Measurements from ENCODE around the gene RALBP1.
"Not testable (repeated sequence)": the region's sequence is repeated elsewhere in the genome, so short reads cannot be mapped to it uniquely, and the experiment has no call there.

Gene RALBP1

GRCh38 chr18:9474983-9475642 is at the start of gene RALBP1:
RALBP1 (plus strand) TSS chr18:9475513; CDS start chr18:9513046, 37,533 bp downstream.
- peak; percentile 100 for DNase-seq (ENCODE audit: extremely low read depth, insufficient read length)
- Histone ChIP-seq H3K36me3 (ENCODE audit: control insufficient read depth, insufficient read depth, low read length) (peaks cover 1% of the 10 kb centered on the region; the same call in 1 of the 2 replicates), H3K4me3 (replicated peaks; ENCODE audit: low read depth, low read length) (peak within 1 kb of the TSS; percentile 92), H3K27me3 (replicated peaks; ENCODE audit: control insufficient read depth, insufficient read depth, low read length) (no peaks in the 10 kb centered on the region)
- peak; percentile 43 for TF ChIP-seq CTCF (IDR thresholded peaks at IDR 0.05; ENCODE audit: insufficient read depth, low read length, poor library complexity, severe bottlenecking)

GRCh38 chr18:9426753-9427152 is 48.6 kb upstream of the RALBP1 start:
- no peaks in the 10 kb centered on the region for H3K36me3 ChIP-seq (ENCODE audit: control insufficient read depth, insufficient read depth, low read length)
- H3K4me3 ChIP-seq (replicated peaks; ENCODE audit: low read depth, low read length): no peak overlapping the region
- DNase-seq (ENCODE audit: extremely low read depth, insufficient read length): no peak
- no peak for TF ChIP-seq CTCF (IDR thresholded peaks at IDR 0.05; ENCODE audit: insufficient read depth, low read length, poor library complexity, severe bottlenecking)
- H3K27me3 ChIP-seq (replicated peaks; ENCODE audit: control insufficient read depth, insufficient read depth, low read length): no peaks in the 10 kb centered on the region

GRCh38 chr18:9428301-9428706 is 47.0 kb upstream of the RALBP1 start:
- no peak for DNase-seq (ENCODE audit: extremely low read depth, insufficient read length)
- Histone ChIP-seq H3K27me3 (replicated peaks; ENCODE audit: control insufficient read depth, insufficient read depth, low read length) (no peaks in the 10 kb centered on the region), H3K36me3 (ENCODE audit: control insufficient read depth, insufficient read depth, low read length) (no peaks in the 10 kb centered on the region), H3K4me3 (replicated peaks; ENCODE audit: low read depth, low read length) (no peak overlapping the region)
- TF ChIP-seq CTCF (IDR thresholded peaks at IDR 0.05; ENCODE audit: insufficient read depth, low read length, poor library complexity, severe bottlenecking): no peak

- Histone ChIP-seq H3K27me3 (replicated peaks; ENCODE audit: control insufficient read depth, insufficient read depth, low read length) (no peaks in the 10 kb centered on the region), H3K4me3 (replicated peaks; ENCODE audit: low read depth, low read length) (no peak overlapping the region), H3K36me3 (ENCODE audit: control insufficient read depth, insufficient read depth, low read length) (no peaks in the 10 kb centered on the region)
- no peak for TF ChIP-seq CTCF (IDR thresholded peaks at IDR 0.05; ENCODE audit: insufficient read depth, low read length, poor library complexity, severe bottlenecking)
- DNase-seq (ENCODE audit: extremely low read depth, insufficient read length): no peak
These were observed 46.3 kb upstream of the RALBP1 start for GRCh38 chr18:9428862-9429661.

- Histone ChIP-seq H3K36me3 (ENCODE audit: control insufficient read depth, insufficient read depth, low read length) (no peaks in the 10 kb centered on the region), H3K4me3 (replicated peaks; ENCODE audit: low read depth, low read length) (no peak overlapping the region), H3K27me3 (replicated peaks; ENCODE audit: control insufficient read depth, insufficient read depth, low read length) (no peaks in the 10 kb centered on the region)
- TF ChIP-seq CTCF (IDR thresholded peaks at IDR 0.05; ENCODE audit: insufficient read depth, low read length, poor library complexity, severe bottlenecking): no peak
- no peak for DNase-seq (ENCODE audit: extremely low read depth, insufficient read length)
These were observed 45.7 kb upstream of the RALBP1 start for GRCh38 chr18:9429662-9429993.

GRCh38 chr18:9430315-9430714 is 45.0 kb upstream of the RALBP1 start:
- H3K4me3 ChIP-seq (replicated peaks; ENCODE audit: low read depth, low read length): not testable (repeated sequence)

More at GRCh38 chr18:9430315-9430714, 45.0 kb upstream of the RALBP1 start:
- not testable (repeated sequence) for H3K27me3 ChIP-seq (replicated peaks; ENCODE audit: control insufficient read depth, insufficient read depth, low read length); DNase-seq (ENCODE audit: extremely low read depth, insufficient read length); H3K36me3 ChIP-seq (ENCODE audit: control insufficient read depth, insufficient read depth, low read length)
